Stromal cell of bone marrow (primary cell): ENCODE results near the gene CAMSAP2.

Experiments
- DNase-seq: peaks from one replicate; pipeline ENCODE4 v3.0.0-alpha.2; 2012; ENCODE audit warnings: low read depth

CAMSAP2 gene

GRCh38 chr1:200899015-200899386 lies 160.3 kb downstream of the CAMSAP2 start:
- DNase-seq: no peak

GRCh38 chr1:200899451-200899915 lies 160.8 kb downstream of the CAMSAP2 start:
- DNase-seq: no peak

- DNase-seq: no peak
Measured at GRCh38 chr1:200899954-200900867, 161.5 kb downstream of the CAMSAP2 start.

GRCh38 chr1:200900877-200901276 lies 162.2 kb downstream of the CAMSAP2 start:
- DNase-seq: no peak

GRCh38 chr1:200901350-200901749 lies 162.7 kb downstream of the CAMSAP2 start:
- DNase-seq: no peak

GRCh38 chr1:200901796-200902444 lies 163.2 kb downstream of the CAMSAP2 start:
- DNase-seq: no peak

GRCh38 chr1:200903793-200904192 lies 165.1 kb downstream of the CAMSAP2 start:
- DNase-seq: no peak

GRCh38 chr1:200904772-200905171 lies 166.1 kb downstream of the CAMSAP2 start:
- no peak for DNase-seq

GRCh38 chr1:200905411-200906052 lies 166.8 kb downstream of the CAMSAP2 start:
- no peak for DNase-seq

GRCh38 chr1:200906491-200906890 lies 167.8 kb downstream of the CAMSAP2 start:
- no peak for DNase-seq

GRCh38 chr1:200907611-200908097 lies 169.0 kb downstream of the CAMSAP2 start:
- DNase-seq: peak; percentile 45

GRCh38 chr1:200908191-200908868 lies 169.6 kb downstream of the CAMSAP2 start:
- DNase-seq: no peak

GRCh38 chr1:200909071-200909470 lies 170.4 kb downstream of the CAMSAP2 start:
- no peak for DNase-seq

GRCh38 chr1:200909757-200910239 lies 171.1 kb downstream of the CAMSAP2 start:
- DNase-seq: no peak
